Fibroblast of lung (primary cell): ENCODE results near the gene GPR26.

Experiments used
- CTCF ChIP-seq, 2 donors: IDR thresholded peaks in 1 of 2; conservative IDR thresholded peaks in 1 of 2; 1 replicate in 1 of 2; 2 replicates in 1 of 2; pipeline ENCODE4 v1.5.1; 2011 to 2012; ENCODE audit warnings: low read length in 2 of 2, control low read depth in 1 of 2, inconsistent platforms in 1 of 2, low read depth in 1 of 2, mild to moderate bottlenecking in 1 of 2
- EZH2 ChIP-seq: IDR thresholded peaks from 2 replicates; pipeline ENCODE4 v1.5.1; 2012; ENCODE audit warnings: low read length, control low read depth, mild to moderate bottlenecking; ENCODE audit errors: missing control alignments

- TF ChIP-seq CTCF (conservative IDR thresholded peaks at IDR 0.05 in 1 of 2, IDR thresholded peaks at IDR 0.05 in 1 of 2; ENCODE audit: low read depth in 1 of 2, low read length in 2 of 2) (no peak), EZH2 (no peak)
These were observed 37.1 kb downstream of the GPR26 start for GRCh38 chr10:123703195-123703790.
